Activated naive CD8-positive, alpha-beta T cell treated with anti-CD3 and anti-CD28 coated beads, Interleukin-2, amount 50 U/mL, for 24 hours (primary cell): ENCODE results near the gene EMP2.
"Not testable (repeated sequence)": the region's sequence is repeated elsewhere in the genome, so short reads cannot be mapped to it uniquely, and the experiment has no call there.

Experiments
- ATAC-seq: fragments of 150-1000 bp; cut with Tn5 transposase; one replicate; pipeline ENCODE4 v1.10.0; 2021
- DNase-seq: peaks from one replicate; pipeline ENCODE4 v3.0.0; 2021
- H3K27ac Mint-ChIP-seq: one replicate; pipeline ENCODE4 v1.8.0; 2021; ENCODE audit warnings: mild to moderate bottlenecking, mixed read lengths
- H3K27me3 Mint-ChIP-seq: one replicate; pipeline ENCODE4 v1.8.0; 2021; ENCODE audit warnings: mixed read lengths
- H3K36me3 Mint-ChIP-seq: one replicate; pipeline ENCODE4 v1.8.0; 2021; ENCODE audit warnings: low read depth, mixed read lengths
- H3K4me1 Mint-ChIP-seq: one replicate; pipeline ENCODE4 v1.8.0; 2021; ENCODE audit warnings: mixed read lengths
- H3K4me3 Mint-ChIP-seq: one replicate; pipeline ENCODE4 v1.8.0; 2021; ENCODE audit warnings: mild to moderate bottlenecking, moderate library complexity, mixed read lengths
- H3K9me3 Mint-ChIP-seq: one replicate; pipeline ENCODE4 v1.8.0; 2021; ENCODE audit warnings: mixed read lengths

Gene EMP2

GRCh38 chr16:10519297-10519696 lies 61.1 kb downstream of the EMP2 start:
- H3K9me3 Mint-ChIP-seq: no peaks in the 10 kb centered on the region
- no peak overlapping the region for H3K4me3 Mint-ChIP-seq
- DNase-seq (no peak), ATAC-seq (no peak)
- no peaks in the 10 kb centered on the region for H3K4me1 Mint-ChIP-seq
- H3K27ac Mint-ChIP-seq: no peak overlapping the region
- H3K36me3 Mint-ChIP-seq: no peaks in the 10 kb centered on the region
- H3K27me3 Mint-ChIP-seq: peaks cover 7% of the 10 kb centered on the region

- no peak overlapping the region for H3K4me3 Mint-ChIP-seq
- no peak for DNase-seq
- no peaks in the 10 kb centered on the region for H3K4me1 Mint-ChIP-seq
- peaks cover 7% of the 10 kb centered on the region for H3K27me3 Mint-ChIP-seq
- no peak for ATAC-seq
- H3K27ac Mint-ChIP-seq: no peak overlapping the region
- H3K9me3 Mint-ChIP-seq: no peaks in the 10 kb centered on the region
- no peaks in the 10 kb centered on the region for H3K36me3 Mint-ChIP-seq
Measured at GRCh38 chr16:10518479-10519041, 61.8 kb downstream of the EMP2 start.

GRCh38 chr16:10517868-10518267 lies 62.5 kb downstream of the EMP2 start:
- no peaks in the 10 kb centered on the region for H3K4me1 Mint-ChIP-seq
- no peak overlapping the region for H3K4me3 Mint-ChIP-seq
- H3K27ac Mint-ChIP-seq: no peak overlapping the region
- no peaks in the 10 kb centered on the region for H3K9me3 Mint-ChIP-seq
- DNase-seq: no peak
- H3K36me3 Mint-ChIP-seq: no peaks in the 10 kb centered on the region
- ATAC-seq: no peak
- peaks cover 7% of the 10 kb centered on the region for H3K27me3 Mint-ChIP-seq

GRCh38 chr16:10514369-10515055 lies 65.9 kb downstream of the EMP2 start:
- DNase-seq (peak; percentile 51), ATAC-seq (no peak)
- Mint-ChIP-seq H3K9me3 (no peaks in the 10 kb centered on the region), H3K27me3 (no peaks in the 10 kb centered on the region), H3K27ac (no peak overlapping the region), H3K4me1 (peaks cover 23% of the 10 kb centered on the region), H3K4me3 (no peak overlapping the region), H3K36me3 (no peaks in the 10 kb centered on the region)

GRCh38 chr16:10511829-10512228 lies 68.6 kb downstream of the EMP2 start:
- H3K27me3 Mint-ChIP-seq: no peaks in the 10 kb centered on the region
- DNase-seq (no peak), ATAC-seq (peak; percentile 85)
- no peak overlapping the region for H3K4me3 Mint-ChIP-seq
- H3K9me3 Mint-ChIP-seq: no peaks in the 10 kb centered on the region
- no peaks in the 10 kb centered on the region for H3K36me3 Mint-ChIP-seq
- H3K27ac Mint-ChIP-seq: no peak overlapping the region
- peaks cover 24% of the 10 kb centered on the region for H3K4me1 Mint-ChIP-seq

GRCh38 chr16:10510279-10510678 lies 70.1 kb downstream of the EMP2 start:
- Mint-ChIP-seq H3K27me3 (no peaks in the 10 kb centered on the region), H3K4me1 (peaks cover 24% of the 10 kb centered on the region), H3K9me3 (no peaks in the 10 kb centered on the region), H3K36me3 (no peaks in the 10 kb centered on the region), H3K27ac (peak overlapping the region; percentile 6), H3K4me3 (no peak overlapping the region)
- no peak for DNase-seq
- no peak for ATAC-seq

- DNase-seq (peak; percentile 62), ATAC-seq (peak; percentile 78)
- Mint-ChIP-seq H3K27me3 (no peaks in the 10 kb centered on the region), H3K4me3 (no peak overlapping the region), H3K36me3 (no peaks in the 10 kb centered on the region), H3K9me3 (no peaks in the 10 kb centered on the region), H3K4me1 (peaks cover 24% of the 10 kb centered on the region), H3K27ac (no peak overlapping the region)
Measured at GRCh38 chr16:10509534-10510025, 70.8 kb downstream of the EMP2 start.

GRCh38 chr16:10505286-10505685 lies 75.1 kb downstream of the EMP2 start:
- not testable (repeated sequence) for H3K27ac Mint-ChIP-seq, DNase-seq, H3K27me3 Mint-ChIP-seq, H3K9me3 Mint-ChIP-seq, H3K4me3 Mint-ChIP-seq, ATAC-seq, H3K36me3 Mint-ChIP-seq
- H3K4me1 Mint-ChIP-seq: peaks cover 15% of the 10 kb centered on the region

- no peak for ATAC-seq
- no peaks in the 10 kb centered on the region for H3K9me3 Mint-ChIP-seq
- H3K27ac Mint-ChIP-seq: no peak overlapping the region
Measured at GRCh38 chr16:10504404-10504885, 76.0 kb downstream of the EMP2 start.

GRCh38 chr16:10502776-10503175 lies 77.6 kb downstream of the EMP2 start:
- Mint-ChIP-seq H3K4me3 (no peak overlapping the region), H3K9me3 (no peaks in the 10 kb centered on the region), H3K4me1 (peaks cover 9% of the 10 kb centered on the region), H3K27me3 (no peaks in the 10 kb centered on the region), H3K36me3 (no peaks in the 10 kb centered on the region), H3K27ac (no peak overlapping the region)
- DNase-seq (no peak), ATAC-seq (no peak)

More at GRCh38 chr16:10504404-10504885, 76.0 kb downstream of the EMP2 start:
- Mint-ChIP-seq H3K4me3 (no peak overlapping the region), H3K4me1 (peaks cover 10% of the 10 kb centered on the region), H3K36me3 (no peaks in the 10 kb centered on the region), H3K27me3 (no peaks in the 10 kb centered on the region)
- no peak for DNase-seq

GRCh38 chr16:10501016-10501607 lies 79.3 kb downstream of the EMP2 start:
- Mint-ChIP-seq H3K4me1 (peaks cover 9% of the 10 kb centered on the region), H3K27ac (no peak overlapping the region), H3K27me3 (no peaks in the 10 kb centered on the region), H3K9me3 (peaks cover 4% of the 10 kb centered on the region), H3K4me3 (no peak overlapping the region), H3K36me3 (no peaks in the 10 kb centered on the region)
- ATAC-seq: no peak
- no peak for DNase-seq

- no peaks in the 10 kb centered on the region for H3K36me3 Mint-ChIP-seq
- no peak overlapping the region for H3K4me3 Mint-ChIP-seq
- no peak for DNase-seq
- no peaks in the 10 kb centered on the region for H3K27me3 Mint-ChIP-seq
- no peak overlapping the region for H3K27ac Mint-ChIP-seq
- peaks cover 4% of the 10 kb centered on the region for H3K9me3 Mint-ChIP-seq
- no peak for ATAC-seq
- H3K4me1 Mint-ChIP-seq: peaks cover 9% of the 10 kb centered on the region
Measured at GRCh38 chr16:10500582-10500981, 79.8 kb downstream of the EMP2 start.

- Mint-ChIP-seq H3K4me1 (peaks cover 9% of the 10 kb centered on the region), H3K36me3 (no peaks in the 10 kb centered on the region), H3K27me3 (no peaks in the 10 kb centered on the region), H3K27ac (no peak overlapping the region), H3K9me3 (peaks cover 17% of the 10 kb centered on the region), H3K4me3 (no peak overlapping the region)
- DNase-seq (no peak), ATAC-seq (peak; percentile 24)
Measured at GRCh38 chr16:10497132-10498101, 83.0 kb downstream of the EMP2 start.

GRCh38 chr16:10495031-10495345 lies 85.4 kb downstream of the EMP2 start:
- peaks cover 17% of the 10 kb centered on the region for H3K9me3 Mint-ChIP-seq
- H3K4me3 Mint-ChIP-seq: no peak overlapping the region
- no peak overlapping the region for H3K27ac Mint-ChIP-seq
- no peak for ATAC-seq
- no peak for DNase-seq
- no peaks in the 10 kb centered on the region for H3K36me3 Mint-ChIP-seq
- H3K27me3 Mint-ChIP-seq: no peaks in the 10 kb centered on the region
- H3K4me1 Mint-ChIP-seq: no peaks in the 10 kb centered on the region
